ENCODE measurements around the gene SIM2. TPM values are rescaled to one million over a fixed set of nuclear protein-coding genes. Genes with fewer than 3 reads are reported as not detected.

Gene SIM2
- total and polyA plus RNA-seq, 2 of the 13 experiments (the other 11 are each of a cell fraction or from before 2014, with no cell fraction given): 0.36 to 0.53 TPM

- no peak overlapping the region for H3K27ac ChIP-seq (ENCODE audit: extremely low read length, insufficient read depth, low read length)
- CTCF ChIA-PET (ENCODE audit: low intra/inter-chr PET ratio, low total read pairs): no interaction called here
- H3K4me1 ChIP-seq (ENCODE audit: insufficient read depth, low read length): no peaks in the 10 kb centered on the region
- no peaks in the 10 kb centered on the region for H4K20me1 ChIP-seq (ENCODE audit: insufficient read depth, low read length)
- TF ChIP-seq EEA1 (CRISPR knock-in tag; IDR thresholded peaks at IDR 0.05; ENCODE audit: borderline replicate concordance) (no peak), NR2F1 (CRISPR knock-in tag; IDR thresholded peaks at IDR 0.05) (no peak), DRAP1 (CRISPR knock-in tag; IDR thresholded peaks at IDR 0.05) (no peak), ZNF446 (CRISPR knock-in tag; IDR thresholded peaks at IDR 0.05) (no peak), MLX (CRISPR knock-in tag; IDR thresholded peaks at IDR 0.05) (no peak), ZFYVE20 (CRISPR knock-in tag; IDR thresholded peaks at IDR 0.05; ENCODE audit: borderline replicate concordance, low read depth) (no peak), ZNF335 (CRISPR knock-in tag; IDR thresholded peaks at IDR 0.05) (no peak), MEIS2 (CRISPR knock-in tag; IDR thresholded peaks at IDR 0.05) (no peak), ATF3 (CRISPR knock-in tag; IDR thresholded peaks at IDR 0.05) (no peak)
- no peak overlapping the region for H3K4me2 ChIP-seq (ENCODE audit: low read depth, low read length)
- POLR2A ChIA-PET: no interaction called here
- H3K27me3 ChIP-seq (ENCODE audit: control insufficient read depth in 1 of 2, insufficient read depth in 2 of 2, low read length in 2 of 2): peaks cover 3 to 53% of the 10 kb centered on the region in 2 experiments
- no peak overlapping the region for H3K9ac ChIP-seq (ENCODE audit: insufficient read depth, low read depth, low read length)
- H3K79me2 ChIP-seq (ENCODE audit: insufficient read depth, low read length): no peaks in the 10 kb centered on the region
- no peaks in the 10 kb centered on the region; the same call in 1 of the 2 replicates for H3K9me3 ChIP-seq (ENCODE audit: low read length)
- ATAC-seq (no peak), DNase-seq (ENCODE audit: low spot score) (no peak), FAIRE-seq (no peak)
- no peak overlapping the region for H2AFZ ChIP-seq (ENCODE audit: low read length)
- intact Hi-C loops (cut with micrococcal nuclease; ENCODE audit: unreplicated experiment): no loop called here
- H3K36me3 ChIP-seq (replicated peaks in 1 of 2; ENCODE audit: control insufficient read depth in 1 of 2, insufficient read depth in 2 of 2, low read length in 2 of 2): no peaks in the 10 kb centered on the region
- no peak overlapping the region for H3K4me3 ChIP-seq (replicated peaks in 1 of 3; ENCODE audit: insufficient read depth in 1 of 3, low read depth in 2 of 3, low read length in 3 of 3)
- WGBS (ENCODE audit: low lambda C conversion rate): 32% methylated on average over 6 of the region's 6 CpGs
- in situ Hi-C loops (cut with HindIII; ENCODE audit: extremely low pct_ligation_motif_present, low pct_unique_long_range_greater_than_20kb): no loop called here
- BruUV-seq (replicated peaks): no TSS peak
These were observed 12.0 kb upstream of the SIM2 start for GRCh38 chr21:36686955-36687354.

Data from HepG2 (cell line).